Endothelial cell of umbilical vein (primary cell): Measurements from ENCODE around the gene LRP6.

ENCODE experiments used
- CTCF ChIP-seq, 2 donors: IDR thresholded peaks; 1 replicate in 1 of 2; 2 replicates in 1 of 2; pipeline ENCODE4 v1.5.1; 2011; ENCODE audit warnings: low read length in 2 of 2, mild to moderate bottlenecking in 2 of 2, moderate library complexity in 2 of 2, control low read depth in 1 of 2, inconsistent platforms in 1 of 2, low read depth in 1 of 2; ENCODE audit not compliant: insufficient read depth in 1 of 2; ENCODE audit errors: extremely low read depth in 1 of 2
- EZH2 ChIP-seq: IDR thresholded peaks from 2 replicates; pipeline ENCODE4 v1.6.1; 2012; ENCODE audit warnings: borderline replicate concordance, low read depth, mild to moderate bottlenecking, moderate library complexity, low read length, inconsistent platforms; ENCODE audit not compliant: severe bottlenecking
- GATA2 ChIP-seq: IDR thresholded peaks from 2 replicates; pipeline ENCODE4 v1.7.0; 2011; ENCODE audit warnings: low read depth, mild to moderate bottlenecking, moderate library complexity, mixed read lengths, low read length; ENCODE audit not compliant: insufficient read length, insufficient read depth
- JUN ChIP-seq: IDR thresholded peaks from 2 replicates; pipeline ENCODE4 v1.6.1; 2011; ENCODE audit warnings: borderline replicate concordance, low read depth; ENCODE audit not compliant: insufficient read length, insufficient read depth
- MAX ChIP-seq: IDR thresholded peaks from 2 replicates; pipeline ENCODE4 v1.6.1; 2011; ENCODE audit not compliant: insufficient read depth, insufficient read length
- MYC ChIP-seq: IDR thresholded peaks from one replicate; pipeline ENCODE4 v1.6.1; 2011; ENCODE audit warnings: mild to moderate bottlenecking, low read depth, low read length
- POLR2A ChIP-seq: IDR thresholded peaks from 2 replicates; pipeline ENCODE4 v1.6.1; 2012; ENCODE audit warnings: low read depth, mild to moderate bottlenecking, control low read depth, low read length
- POLR2AphosphoS5 ChIP-seq: IDR thresholded peaks from 2 replicates; pipeline ENCODE4 v1.6.1; 2012; ENCODE audit warnings: low read depth, mild to moderate bottlenecking, control low read depth, low read length, moderate library complexity; ENCODE audit not compliant: insufficient read depth

- TF ChIP-seq CTCF (IDR thresholded peaks at IDR 0.05; ENCODE audit: extremely low read depth in 1 of 2, insufficient read depth in 1 of 2, low read depth in 1 of 2, low read length in 2 of 2) = no peak
- no peak for TF ChIP-seq POLR2A
- TF ChIP-seq EZH2 = no peak
- no peak for TF ChIP-seq MYC
- no peak for TF ChIP-seq GATA2
- TF ChIP-seq MAX = no peak
- TF ChIP-seq POLR2AphosphoS5 = no peak
- TF ChIP-seq JUN = no peak
Observed at GRCh38 chr12:12195516-12195915, 71.3 kb downstream of the LRP6 start.
